Neuronal stem cell (in vitro differentiated cells): Measurements from ENCODE around the gene LYZL4.

Experiments used
- DNase-seq: peaks from one replicate; pipeline ENCODE4 v3.0.0-alpha.2; 2013; ENCODE audit warnings: low spot score
- H2AFZ ChIP-seq: one replicate; pipeline ENCODE4 v1.6.1; 2013; ENCODE audit warnings: mild to moderate bottlenecking, low read length, inconsistent platforms
- H2AK5ac ChIP-seq: 2 replicates; pipeline ENCODE4 v1.6.1; 2013; ENCODE audit warnings: low read depth, mild to moderate bottlenecking, inconsistent platforms, low read length, moderate library complexity, mixed read lengths
- H2BK120ac ChIP-seq: 2 replicates; pipeline ENCODE4 v1.6.1; 2013; ENCODE audit warnings: low read depth, mild to moderate bottlenecking, inconsistent platforms, low read length, moderate library complexity, mixed read lengths
- H2BK12ac ChIP-seq: one replicate; pipeline ENCODE4 v1.6.1; 2013; ENCODE audit warnings: low read length, inconsistent platforms
- H2BK15ac ChIP-seq: 2 replicates; pipeline ENCODE4 v1.6.1; 2013; ENCODE audit warnings: mild to moderate bottlenecking, low read length, inconsistent platforms, mixed read lengths
- H2BK5ac ChIP-seq: one replicate; pipeline ENCODE4 v1.6.1; 2013; ENCODE audit warnings: inconsistent platforms, mild to moderate bottlenecking, low read length, moderate library complexity
- H3K14ac ChIP-seq: one replicate; pipeline ENCODE4 v1.6.1; 2013; ENCODE audit warnings: low read length, inconsistent platforms
- H3K18ac ChIP-seq: 2 replicates; pipeline ENCODE4 v1.6.1; 2013; ENCODE audit warnings: low read length, inconsistent platforms
- H3K23ac ChIP-seq: 2 replicates; pipeline ENCODE4 v1.6.1; 2013; ENCODE audit warnings: low read depth, mild to moderate bottlenecking, mixed read lengths, low read length, inconsistent platforms; ENCODE audit not compliant: poor library complexity
- H3K27ac ChIP-seq: replicated peaks from 3 replicates; pipeline ENCODE4 v1.5.1; 2013; ENCODE audit warnings: low read length, inconsistent platforms
- H3K27me3 ChIP-seq, 3 experiments: 2 replicates each; pipeline ENCODE4 v1.6.1; 2013; ENCODE audit warnings: low read length in 3 of 3, mild to moderate bottlenecking in 2 of 3, inconsistent platforms in 1 of 3, low read depth in 1 of 3, mixed read lengths in 1 of 3, moderate library complexity in 1 of 3; ENCODE audit not compliant: control insufficient read depth in 3 of 3, insufficient read depth in 3 of 3
- H3K36me3 ChIP-seq, 2 donors: replicated peaks in 1 of 2; 2 replicates each; pipeline ENCODE4 v1.6.1; 2013; ENCODE audit warnings: low read length in 2 of 2; ENCODE audit not compliant: control insufficient read depth in 2 of 2, insufficient read depth in 2 of 2
- H3K4ac ChIP-seq: 2 replicates; pipeline ENCODE4 v1.6.1; 2013; ENCODE audit warnings: inconsistent platforms, mild to moderate bottlenecking, low read length, moderate library complexity
- H3K4me1 ChIP-seq, 2 donors: 1 replicate in 1 of 2; 2 replicates in 1 of 2; pipeline ENCODE4 v1.6.1; 2013; ENCODE audit warnings: low read length in 2 of 2, low read depth in 1 of 2; ENCODE audit not compliant: control insufficient read depth in 2 of 2, insufficient read depth in 1 of 2
- H3K4me2 ChIP-seq: one replicate; pipeline ENCODE4 v1.6.1; 2013; ENCODE audit warnings: mild to moderate bottlenecking, low read length, inconsistent platforms; ENCODE audit not compliant: insufficient read depth, poor library complexity, severe bottlenecking
- H3K4me3 ChIP-seq, 2 donors: 2 replicates each; pipeline ENCODE4 v1.5.1; 2013; ENCODE audit warnings: low read length in 2 of 2, mild to moderate bottlenecking in 2 of 2, inconsistent platforms in 1 of 2, moderate library complexity in 1 of 2
- H3K79me1 ChIP-seq: one replicate; pipeline ENCODE4 v1.6.1; 2013; ENCODE audit warnings: low read depth, mild to moderate bottlenecking, inconsistent platforms, low read length, moderate library complexity
- H3K9ac ChIP-seq: one replicate; pipeline ENCODE4 v1.6.1; 2013; ENCODE audit warnings: mild to moderate bottlenecking, low read depth, low read length, inconsistent platforms; ENCODE audit not compliant: poor library complexity
- H3K9me3 ChIP-seq, 2 donors: replicated peaks in 1 of 2; 2 replicates each; pipeline versions ENCODE3 to v1.6.1; 2013; ENCODE audit warnings: low read length in 2 of 2, mild to moderate bottlenecking in 2 of 2, inconsistent platforms in 1 of 2, low read depth in 1 of 2, mixed read lengths in 1 of 2, moderate library complexity in 1 of 2; ENCODE audit not compliant: control insufficient read depth in 2 of 2, insufficient read depth in 1 of 2
- H4K8ac ChIP-seq: one replicate; pipeline ENCODE4 v1.6.1; 2013; ENCODE audit warnings: low read depth, mild to moderate bottlenecking, inconsistent platforms, low read length, moderate library complexity
- H4K91ac ChIP-seq: one replicate; pipeline ENCODE4 v1.6.1; 2013; ENCODE audit warnings: low read length, low read depth, mild to moderate bottlenecking, inconsistent platforms; ENCODE audit not compliant: poor library complexity
- WGBS, 2 donors: extraction: QIAGEN DNeasy Blood & Tissue Kit; methylation state at CpG; one replicate each; pipeline ENCODE4 v1.1.7; 2013; ENCODE audit warnings: missing lambda C conversion rate in 2 of 2, mixed read lengths in 1 of 2; ENCODE audit not compliant: insufficient read length in 2 of 2, insufficient replicate concordance in 1 of 2; ENCODE audit errors: extremely low coverage in 2 of 2; 5-methylcytosine and 5-hydroxymethylcytosine counted together

LYZL4 gene

GRCh38 chr3:42425736-42426407 lies 15.5 kb upstream of the LYZL4 start:
- no peaks in the 10 kb centered on the region for H3K9me3 ChIP-seq

DNA sequence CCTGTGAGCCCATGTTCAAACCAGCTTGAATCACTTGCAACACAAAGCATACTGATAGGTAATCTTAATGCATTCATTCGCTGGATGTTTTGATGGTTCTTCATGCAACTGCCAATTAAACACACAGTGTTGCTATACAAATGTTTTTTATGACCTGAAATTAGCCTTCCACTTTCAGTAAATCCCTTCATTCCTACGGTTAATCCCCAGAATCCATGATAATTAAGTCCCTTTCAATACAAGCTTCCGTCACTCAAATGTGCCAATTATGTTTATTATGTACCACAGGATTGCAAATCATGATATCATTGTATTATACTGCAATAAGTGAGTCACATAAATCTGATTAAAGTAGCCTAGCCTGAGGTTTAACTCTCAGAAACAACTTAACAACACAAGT lies 14.5 kb upstream of the LYZL4 start:
- Histone ChIP-seq H2BK12ac (no peak overlapping the region), H3K9me3 (no peaks in the 10 kb centered on the region), H3K23ac (no peak overlapping the region), H3K4ac (no peak overlapping the region), H3K18ac (no peak overlapping the region), H2BK120ac (no peak overlapping the region), H3K4me3 (no peak overlapping the region), H3K4me1 (peaks cover 0 to 1% of the 10 kb centered on the region in 2 donors), H2BK5ac (no peak overlapping the region), H2AK5ac (no peak overlapping the region), H4K91ac (no peak overlapping the region), H3K14ac (no peak overlapping the region), H2AFZ (no peak overlapping the region), H3K4me2 (no peak overlapping the region), H3K27ac (no peak overlapping the region), H4K8ac (no peak overlapping the region), H3K9ac (no peak overlapping the region), H3K79me1 (no peaks in the 10 kb centered on the region), H2BK15ac (no peak overlapping the region), H3K27me3 (no peaks in the 10 kb centered on the region), H3K36me3 (no peaks in the 10 kb centered on the region)
- no peak for DNase-seq
- no CpG with 5 or more reads among the region's 3 CpGs for WGBS, 2 donors

More at GRCh38 chr3:42425736-42426407, 15.5 kb upstream of the LYZL4 start:
- no peak overlapping the region for H2AFZ ChIP-seq
- no peak overlapping the region for H3K18ac ChIP-seq
- H3K23ac ChIP-seq, result no peak overlapping the region
- H3K14ac ChIP-seq, result no peak overlapping the region
- no peak overlapping the region for H3K4me2 ChIP-seq
- H2BK12ac ChIP-seq, result no peak overlapping the region
- H4K91ac ChIP-seq, result no peak overlapping the region
- no peaks in the 10 kb centered on the region for H3K4me1 ChIP-seq
- H2BK120ac ChIP-seq, result no peak overlapping the region
- no peaks in the 10 kb centered on the region for H3K79me1 ChIP-seq
- no peak overlapping the region for H3K9ac ChIP-seq
- WGBS, 2 donors, result no CpG with 5 or more reads among the region's 7 CpGs
- H3K27me3 ChIP-seq, result no peaks in the 10 kb centered on the region
- H3K27ac ChIP-seq, result no peak overlapping the region
- no peak overlapping the region for H3K4ac ChIP-seq
- H3K36me3 ChIP-seq, result no peaks in the 10 kb centered on the region
- DNase-seq, result no peak
- no peak overlapping the region for H2BK5ac ChIP-seq
- no peak overlapping the region for H3K4me3 ChIP-seq
- no peak overlapping the region for H2BK15ac ChIP-seq
- H2AK5ac ChIP-seq, result no peak overlapping the region
- H4K8ac ChIP-seq, result no peak overlapping the region

- Histone ChIP-seq H4K91ac (no peak overlapping the region), H3K27ac (no peak overlapping the region), H3K4me3 (no peak overlapping the region), H2AK5ac (no peak overlapping the region), H2BK120ac (no peak overlapping the region), H2BK15ac (no peak overlapping the region), H2BK5ac (no peak overlapping the region), H2BK12ac (no peak overlapping the region), H3K23ac (no peak overlapping the region), H3K4ac (no peak overlapping the region), H3K14ac (peak overlapping the region; percentile 15), H4K8ac (no peak overlapping the region), H3K4me1 (peaks cover 0 to 1% of the 10 kb centered on the region in 2 donors), H2AFZ (no peak overlapping the region), H3K4me2 (no peak overlapping the region), H3K27me3 (no peaks in the 10 kb centered on the region), H3K18ac (no peak overlapping the region), H3K9ac (no peak overlapping the region), H3K79me1 (no peaks in the 10 kb centered on the region), H3K9me3 (no peaks in the 10 kb centered on the region), H3K36me3 (no peaks in the 10 kb centered on the region)
- DNase-seq, result no peak
- no CpG with 5 or more reads among the region's 20 CpGs for WGBS, 2 donors
Observed at GRCh38 chr3:42421818-42422796, 11.7 kb upstream of the LYZL4 start.

- peaks cover 0 to 1% of the 10 kb centered on the region in 2 donors for H3K4me1 ChIP-seq
- no peak overlapping the region for H2AFZ ChIP-seq
- no peak overlapping the region for H3K4me3 ChIP-seq
- no peak overlapping the region for H4K91ac ChIP-seq
- H2BK12ac ChIP-seq, result no peak overlapping the region
- H4K8ac ChIP-seq, result no peak overlapping the region
- no peak overlapping the region for H2BK5ac ChIP-seq
- H3K36me3 ChIP-seq, result no peaks in the 10 kb centered on the region
- no peak overlapping the region for H3K14ac ChIP-seq
- H3K4me2 ChIP-seq, result no peak overlapping the region
- no peaks in the 10 kb centered on the region for H3K79me1 ChIP-seq
- H2BK15ac ChIP-seq, result no peak overlapping the region
- no peaks in the 10 kb centered on the region for H3K27me3 ChIP-seq
- H3K23ac ChIP-seq, result no peak overlapping the region
- no peak overlapping the region for H2BK120ac ChIP-seq
- H3K9me3 ChIP-seq, result no peaks in the 10 kb centered on the region
- H3K18ac ChIP-seq, result no peak overlapping the region
- no CpG with 5 or more reads among the region's 1 CpG for WGBS, 2 donors
- no peak overlapping the region for H2AK5ac ChIP-seq
- H3K27ac ChIP-seq, result no peak overlapping the region
- H3K9ac ChIP-seq, result no peak overlapping the region
- DNase-seq, result no peak
- no peak overlapping the region for H3K4ac ChIP-seq
Observed at GRCh38 chr3:42419563-42419962, 9.2 kb upstream of the LYZL4 start.
